Hepatocyte (in vitro differentiated cells): Measurements from ENCODE around the gene KRT8. TPM values are rescaled to one million over a fixed set of nuclear protein-coding genes. Genes with fewer than 3 reads are reported as not detected.

Source experiments
- DNase-seq: peaks from one replicate; pipeline ENCODE4 v3.0.0-alpha.2; 2016; ENCODE audit warnings: low spot score
- H2AFZ ChIP-seq: fragments of 200-600 bp; sonication (generic); 2 replicates; pipeline ENCODE4 v1.6.0; 2016; ENCODE audit warnings: antibody characterized with exemption, mild to moderate bottlenecking
- H3K27ac ChIP-seq: fragments of 200-600 bp; sonication (generic); 2 replicates; pipeline ENCODE4 v1.5.1; 2016; ENCODE audit warnings: mild to moderate bottlenecking
- H3K27me3 ChIP-seq: fragments of 200-600 bp; sonication (generic); 2 replicates; pipeline ENCODE4 v1.6.1; 2016
- H3K36me3 ChIP-seq: fragments of 200-600 bp; sonication (generic); replicated peaks from 2 replicates; pipeline ENCODE4 v1.5.1; 2016; ENCODE audit warnings: low read depth; ENCODE audit not compliant: insufficient read depth
- H3K4me1 ChIP-seq: fragments of 200-600 bp; sonication (generic); 2 replicates; pipeline ENCODE4 v1.5.1; 2016; ENCODE audit warnings: mild to moderate bottlenecking, moderate library complexity; ENCODE audit not compliant: insufficient read depth
- H3K4me2 ChIP-seq: fragments of 200-600 bp; sonication (generic); 2 replicates; pipeline ENCODE4 v1.6.0; 2016
- H3K4me3 ChIP-seq: fragments of 200-600 bp; sonication (generic); 2 replicates; pipeline ENCODE4 v1.5.1; 2016; ENCODE audit warnings: mild to moderate bottlenecking
- H3K79me2 ChIP-seq: fragments of 200-600 bp; sonication (generic); 2 replicates; pipeline ENCODE4 v1.6.0; 2017; ENCODE audit warnings: mild to moderate bottlenecking
- H3K9me2 ChIP-seq: fragments of 200-600 bp; sonication (generic); replicated peaks from 2 replicates; pipeline ENCODE4 v1.6.0; 2017; ENCODE audit warnings: mild to moderate bottlenecking; ENCODE audit not compliant: insufficient read depth
- H3K9me3 ChIP-seq: fragments of 200-600 bp; sonication (generic); 2 replicates; pipeline ENCODE4 v1.5.1; 2016; ENCODE audit warnings: low read depth, mild to moderate bottlenecking
- H4K20me1 ChIP-seq: fragments of 200-600 bp; sonication (generic); 2 replicates; pipeline ENCODE4 v1.6.0; 2016; ENCODE audit warnings: mild to moderate bottlenecking; ENCODE audit not compliant: insufficient read depth, poor library complexity, severe bottlenecking
- CTCF ChIP-seq: fragments of 200-600 bp; sonication (generic); IDR thresholded peaks from 2 replicates; pipeline ENCODE4 v1.5.1; 2016; ENCODE audit warnings: antibody characterized with exemption, mild to moderate bottlenecking; ENCODE audit not compliant: poor library complexity
- EZH2 ChIP-seq: fragments of 200-600 bp; sonication (generic); IDR thresholded peaks from 2 replicates; pipeline ENCODE4 v1.6.1; 2016; ENCODE audit warnings: antibody characterized with exemption, mild to moderate bottlenecking, borderline replicate concordance
- EZH2phosphoT487 ChIP-seq: fragments of 200-600 bp; sonication (generic); IDR thresholded peaks from one replicate; pipeline ENCODE4 v1.6.1; 2018; ENCODE audit warnings: antibody characterized with exemption, mild to moderate bottlenecking, low read depth, moderate library complexity; ENCODE audit not compliant: unreplicated experiment, severe bottlenecking
- WGBS: methylation state at CpG from one replicate; pipeline ENCODE4 v1.1.6; 2016; ENCODE audit warnings: low lambda C conversion rate; ENCODE audit errors: missing lambda C conversion rate; 5-methylcytosine and 5-hydroxymethylcytosine counted together
- polyA plus RNA-seq: library from polyadenylated mRNA; unstranded; fragments of >200 nt; fragmentation: Nextera tagmentation; extraction: Ambion mirVana; gene quantifications from 2 replicates; pipeline ENCODE4 v1.2.1, GENCODE V29; 2016
- total RNA-seq: library from RNA; depleted of rRNA; stranded (reverse); fragments of >200 nt; gene quantifications from 2 replicates; pipeline ENCODE4 v1.2.3, GENCODE V29; 2014

KRT8 gene
- total and polyA plus RNA-seq, 2 experiments from 2014 or later, result 1,381 to 2,058 TPM

- Histone ChIP-seq H3K9me3 (no peaks in the 10 kb centered on the region), H2AFZ (no peak overlapping the region), H3K27ac (peak overlapping the region; percentile 91), H3K9me2 (no peaks in the 10 kb centered on the region), H3K27me3 (no peaks in the 10 kb centered on the region), H3K4me1 (peaks cover 43% of the 10 kb centered on the region), H4K20me1 (no peaks in the 10 kb centered on the region), H3K4me3 (no peak overlapping the region), H3K36me3 (no peaks in the 10 kb centered on the region), H3K79me2 (no peaks in the 10 kb centered on the region), H3K4me2 (peak overlapping the region; percentile 80)
- DNase-seq, result peak; percentile 58
- TF ChIP-seq CTCF (no peak), EZH2 (no peak), EZH2phosphoT487 (no peak)
- WGBS, result 90% methylated on average over 13 of the region's 13 CpGs
Measured at GRCh38 chr12:52872644-52873389, 32.1 kb downstream of the KRT8 start.

GRCh38 chr12:52871291-52872039 lies 33.4 kb downstream of the KRT8 start:
- no peaks in the 10 kb centered on the region for H3K79me2 ChIP-seq
- no peaks in the 10 kb centered on the region for H4K20me1 ChIP-seq
- no peak overlapping the region for H3K4me3 ChIP-seq
- no peak overlapping the region for H3K4me2 ChIP-seq
- no peaks in the 10 kb centered on the region for H3K9me2 ChIP-seq
- WGBS, result 66% methylated on average over 9 of the region's 9 CpGs
- no peaks in the 10 kb centered on the region for H3K27me3 ChIP-seq
- H3K36me3 ChIP-seq, result no peaks in the 10 kb centered on the region
- peak; percentile 58 for DNase-seq
- H3K27ac ChIP-seq, result peak overlapping the region; percentile 91
- peaks cover 43% of the 10 kb centered on the region for H3K4me1 ChIP-seq
- TF ChIP-seq EZH2phosphoT487, result no peak
- no peak for TF ChIP-seq CTCF
- TF ChIP-seq EZH2, result no peak
- no peak overlapping the region for H2AFZ ChIP-seq
- H3K9me3 ChIP-seq, result no peaks in the 10 kb centered on the region

- H3K4me2 ChIP-seq, result no peak overlapping the region
- no peaks in the 10 kb centered on the region for H4K20me1 ChIP-seq
- TF ChIP-seq EZH2phosphoT487 (no peak), CTCF (peak; percentile 65), EZH2 (no peak)
- no peaks in the 10 kb centered on the region for H3K36me3 ChIP-seq
- WGBS, result 41% methylated on average over 14 of the region's 14 CpGs
- DNase-seq, result peak; percentile 74
- no peak overlapping the region for H3K4me3 ChIP-seq
- H3K4me1 ChIP-seq, result peaks cover 43% of the 10 kb centered on the region
- peak overlapping the region; percentile 91 for H3K27ac ChIP-seq
- no peak overlapping the region for H2AFZ ChIP-seq
- no peaks in the 10 kb centered on the region for H3K27me3 ChIP-seq
- no peaks in the 10 kb centered on the region for H3K79me2 ChIP-seq
- H3K9me2 ChIP-seq, result no peaks in the 10 kb centered on the region
- H3K9me3 ChIP-seq, result no peaks in the 10 kb centered on the region
Measured at GRCh38 chr12:52870361-52871290, 34.2 kb downstream of the KRT8 start.
